Neuronal stem cell (in vitro differentiated cells): Measurements from ENCODE around the gene HTR2A.
A peak's percentile ranks its signal among the peaks of the same experiment; 100 is the strongest.

Experiments
- DNase-seq: peaks from one replicate; pipeline ENCODE4 v3.0.0-alpha.2; 2013; ENCODE audit warnings: low spot score
- H2AFZ ChIP-seq: one replicate; pipeline ENCODE4 v1.6.1; 2013; ENCODE audit warnings: mild to moderate bottlenecking, low read length, inconsistent platforms
- H2AK5ac ChIP-seq: 2 replicates; pipeline ENCODE4 v1.6.1; 2013; ENCODE audit warnings: low read depth, mild to moderate bottlenecking, inconsistent platforms, low read length, moderate library complexity, mixed read lengths
- H2BK120ac ChIP-seq: 2 replicates; pipeline ENCODE4 v1.6.1; 2013; ENCODE audit warnings: low read depth, mild to moderate bottlenecking, inconsistent platforms, low read length, moderate library complexity, mixed read lengths
- H2BK12ac ChIP-seq: one replicate; pipeline ENCODE4 v1.6.1; 2013; ENCODE audit warnings: low read length, inconsistent platforms
- H2BK15ac ChIP-seq: 2 replicates; pipeline ENCODE4 v1.6.1; 2013; ENCODE audit warnings: mild to moderate bottlenecking, low read length, inconsistent platforms, mixed read lengths
- H2BK5ac ChIP-seq: one replicate; pipeline ENCODE4 v1.6.1; 2013; ENCODE audit warnings: inconsistent platforms, mild to moderate bottlenecking, low read length, moderate library complexity
- H3K14ac ChIP-seq: one replicate; pipeline ENCODE4 v1.6.1; 2013; ENCODE audit warnings: low read length, inconsistent platforms
- H3K18ac ChIP-seq: 2 replicates; pipeline ENCODE4 v1.6.1; 2013; ENCODE audit warnings: low read length, inconsistent platforms
- H3K23ac ChIP-seq: 2 replicates; pipeline ENCODE4 v1.6.1; 2013; ENCODE audit warnings: low read depth, mild to moderate bottlenecking, mixed read lengths, low read length, inconsistent platforms; ENCODE audit not compliant: poor library complexity
- H3K27ac ChIP-seq: replicated peaks from 3 replicates; pipeline ENCODE4 v1.5.1; 2013; ENCODE audit warnings: low read length, inconsistent platforms
- H3K27me3 ChIP-seq, 3 experiments: 2 replicates each; pipeline ENCODE4 v1.6.1; 2013; ENCODE audit warnings: low read length in 3 of 3, mild to moderate bottlenecking in 2 of 3, inconsistent platforms in 1 of 3, low read depth in 1 of 3, mixed read lengths in 1 of 3, moderate library complexity in 1 of 3; ENCODE audit not compliant: control insufficient read depth in 3 of 3, insufficient read depth in 3 of 3
- H3K36me3 ChIP-seq, 2 donors: replicated peaks in 1 of 2; 2 replicates each; pipeline ENCODE4 v1.6.1; 2013; ENCODE audit warnings: low read length in 2 of 2; ENCODE audit not compliant: control insufficient read depth in 2 of 2, insufficient read depth in 2 of 2
- H3K4ac ChIP-seq: 2 replicates; pipeline ENCODE4 v1.6.1; 2013; ENCODE audit warnings: inconsistent platforms, mild to moderate bottlenecking, low read length, moderate library complexity
- H3K4me1 ChIP-seq, 2 donors: 1 replicate in 1 of 2; 2 replicates in 1 of 2; pipeline ENCODE4 v1.6.1; 2013; ENCODE audit warnings: low read length in 2 of 2, low read depth in 1 of 2; ENCODE audit not compliant: control insufficient read depth in 2 of 2, insufficient read depth in 1 of 2
- H3K4me2 ChIP-seq: one replicate; pipeline ENCODE4 v1.6.1; 2013; ENCODE audit warnings: mild to moderate bottlenecking, low read length, inconsistent platforms; ENCODE audit not compliant: insufficient read depth, poor library complexity, severe bottlenecking
- H3K4me3 ChIP-seq, 2 donors: 2 replicates each; pipeline ENCODE4 v1.5.1; 2013; ENCODE audit warnings: low read length in 2 of 2, mild to moderate bottlenecking in 2 of 2, inconsistent platforms in 1 of 2, moderate library complexity in 1 of 2
- H3K79me1 ChIP-seq: one replicate; pipeline ENCODE4 v1.6.1; 2013; ENCODE audit warnings: low read depth, mild to moderate bottlenecking, inconsistent platforms, low read length, moderate library complexity
- H3K9ac ChIP-seq: one replicate; pipeline ENCODE4 v1.6.1; 2013; ENCODE audit warnings: mild to moderate bottlenecking, low read depth, low read length, inconsistent platforms; ENCODE audit not compliant: poor library complexity
- H3K9me3 ChIP-seq, 2 donors: replicated peaks in 1 of 2; 2 replicates each; pipeline versions ENCODE3 to v1.6.1; 2013; ENCODE audit warnings: low read length in 2 of 2, mild to moderate bottlenecking in 2 of 2, inconsistent platforms in 1 of 2, low read depth in 1 of 2, mixed read lengths in 1 of 2, moderate library complexity in 1 of 2; ENCODE audit not compliant: control insufficient read depth in 2 of 2, insufficient read depth in 1 of 2
- H4K8ac ChIP-seq: one replicate; pipeline ENCODE4 v1.6.1; 2013; ENCODE audit warnings: low read depth, mild to moderate bottlenecking, inconsistent platforms, low read length, moderate library complexity
- H4K91ac ChIP-seq: one replicate; pipeline ENCODE4 v1.6.1; 2013; ENCODE audit warnings: low read length, low read depth, mild to moderate bottlenecking, inconsistent platforms; ENCODE audit not compliant: poor library complexity
- WGBS, 2 donors: extraction: QIAGEN DNeasy Blood & Tissue Kit; methylation state at CpG; one replicate each; pipeline ENCODE4 v1.1.7; 2013; ENCODE audit warnings: missing lambda C conversion rate in 2 of 2, mixed read lengths in 1 of 2; ENCODE audit not compliant: insufficient read length in 2 of 2, insufficient replicate concordance in 1 of 2; ENCODE audit errors: extremely low coverage in 2 of 2; 5-methylcytosine and 5-hydroxymethylcytosine counted together

Gene HTR2A

GRCh38 chr13:46901721-46902120, 4.9 kb upstream of the HTR2A start:
- Histone ChIP-seq H3K18ac (no peak overlapping the region), H3K79me1 (no peaks in the 10 kb centered on the region), H2AK5ac (no peak overlapping the region), H3K4me2 (no peak overlapping the region), H3K9ac (no peak overlapping the region), H2BK15ac (no peak overlapping the region), H3K4me3 (no peak overlapping the region), H3K36me3 (no peaks in the 10 kb centered on the region), H3K23ac (no peak overlapping the region), H2BK12ac (no peak overlapping the region), H3K9me3 (no peaks in the 10 kb centered on the region), H4K91ac (no peak overlapping the region), H3K4ac (no peak overlapping the region), H3K4me1 (peaks cover 0 to 2% of the 10 kb centered on the region in 2 donors), H3K14ac (no peak overlapping the region), H2AFZ (no peak overlapping the region), H2BK5ac (no peak overlapping the region), H3K27me3 (peaks cover 0 to 13% (median 0%) of the 10 kb centered on the region in 3 experiments), H4K8ac (no peak overlapping the region), H2BK120ac (no peak overlapping the region), H3K27ac (no peak overlapping the region)
- no peak for DNase-seq
- no CpG with 5 or more reads among the region's 1 CpG for WGBS, 2 donors

GRCh38 chr13:46899801-46900200, 2.9 kb upstream of the HTR2A start:
- no peaks in the 10 kb centered on the region for H3K79me1 ChIP-seq
- H3K36me3 ChIP-seq, result no peaks in the 10 kb centered on the region
- H3K18ac ChIP-seq, result no peak overlapping the region
- DNase-seq, result no peak
- H2BK5ac ChIP-seq, result no peak overlapping the region
- H3K4me2 ChIP-seq, result no peak overlapping the region
- no peak overlapping the region for H3K9ac ChIP-seq
- H4K8ac ChIP-seq, result no peak overlapping the region
- no peak overlapping the region for H3K23ac ChIP-seq
- no peak overlapping the region for H2BK12ac ChIP-seq
- H3K27ac ChIP-seq, result no peak overlapping the region
- no peak overlapping the region for H3K14ac ChIP-seq
- H2BK15ac ChIP-seq, result no peak overlapping the region
- no peaks in the 10 kb centered on the region for H3K9me3 ChIP-seq
- H2AFZ ChIP-seq, result no peak overlapping the region
- H2AK5ac ChIP-seq, result no peak overlapping the region
- H2BK120ac ChIP-seq, result no peak overlapping the region
- H3K27me3 ChIP-seq, result peaks cover 0 to 32% (median 0%) of the 10 kb centered on the region in 3 experiments
- H3K4ac ChIP-seq, result no peak overlapping the region
- H3K4me1 ChIP-seq, result peaks cover 0 to 10% of the 10 kb centered on the region in 2 donors
- no peak overlapping the region for H3K4me3 ChIP-seq
- WGBS, 2 donors, result no CpG with 5 or more reads among the region's 5 CpGs
- no peak overlapping the region for H4K91ac ChIP-seq

- Histone ChIP-seq H3K27ac (no peak overlapping the region), H2BK15ac (no peak overlapping the region), H3K18ac (no peak overlapping the region), H3K36me3 (no peaks in the 10 kb centered on the region), H3K9ac (no peak overlapping the region), H3K4ac (no peak overlapping the region), H2BK5ac (no peak overlapping the region), H2AK5ac (no peak overlapping the region), H3K14ac (peak overlapping the region; percentile 31), H3K23ac (no peak overlapping the region), H2BK12ac (no peak overlapping the region), H2BK120ac (no peak overlapping the region), H3K27me3 (peaks cover 0 to 45% (median 0%) of the 10 kb centered on the region in 3 experiments), H4K91ac (no peak overlapping the region), H2AFZ (no peak overlapping the region), H3K4me1 (peaks cover 0 to 16% of the 10 kb centered on the region in 2 donors), H3K4me2 (no peak overlapping the region), H3K4me3 (no peak overlapping the region), H3K79me1 (no peaks in the 10 kb centered on the region), H3K9me3 (no peaks in the 10 kb centered on the region), H4K8ac (no peak overlapping the region)
- WGBS, 2 donors, result no CpG with 5 or more reads among the region's 8 CpGs
- DNase-seq, result no peak
These were observed 1.5 kb downstream of the HTR2A start for GRCh38 chr13:46895381-46895780.

GRCh38 chr13:46894568-46894967, 2.3 kb downstream of the HTR2A start:
- H4K91ac ChIP-seq, result no peak overlapping the region
- H3K9me3 ChIP-seq, result no peaks in the 10 kb centered on the region
- peak overlapping the region; percentile 83 for H2AFZ ChIP-seq
- no peak overlapping the region for H3K23ac ChIP-seq
- H3K36me3 ChIP-seq, result no peaks in the 10 kb centered on the region
- H3K4me3 ChIP-seq, result peak overlapping the region in 1 of 2 donors; percentile 73
- H2BK120ac ChIP-seq, result no peak overlapping the region
- no peak overlapping the region for H2BK15ac ChIP-seq
- no peak overlapping the region for H3K4ac ChIP-seq
- no peak overlapping the region for H3K9ac ChIP-seq
- H2AK5ac ChIP-seq, result no peak overlapping the region
- H3K14ac ChIP-seq, result no peak overlapping the region
- H4K8ac ChIP-seq, result no peak overlapping the region
- no peak overlapping the region for H2BK5ac ChIP-seq
- H3K4me2 ChIP-seq, result peak overlapping the region; percentile 63
- no peak overlapping the region for H3K18ac ChIP-seq
- DNase-seq, result no peak
- no peaks in the 10 kb centered on the region for H3K79me1 ChIP-seq
- H3K27me3 ChIP-seq, result peaks cover 0 to 46% (median 0%) of the 10 kb centered on the region in 3 experiments
- H3K4me1 ChIP-seq, result peaks cover 0 to 16% of the 10 kb centered on the region in 2 donors
- no peak overlapping the region for H3K27ac ChIP-seq
- no peak overlapping the region for H2BK12ac ChIP-seq
